CD4-positive, alpha-beta T cell treated with Interferon alpha-2 for 1 hour (primary cell): ENCODE measurements around the gene CUL2.
"Not testable (repeated sequence)": the region's sequence is repeated elsewhere in the genome, so short reads cannot be mapped to it uniquely, and the experiment has no call there.

Experiments
- DNase-seq, 2 donors: peaks; one replicate each; pipeline ENCODE4 v3.0.0-alpha.2; 2020 to 2022

The CUL2 gene

GRCh38 chr10:35090162-35090954 lies at the start of gene CUL2:
CUL2 (minus strand) TSS chr10:35090341; CDS start chr10:35071317, 19,024 bp downstream.
- DNase-seq: peak; percentile 89 to 95

- DNase-seq: peak in 1 of 2 donors; percentile 29
These were observed 46.2 kb upstream of the CUL2 start for GRCh38 chr10:35136263-35136815.

GRCh38 chr10:35135861-35136260 lies 45.7 kb upstream of the CUL2 start:
- peak in 1 of 2 donors; percentile 63 for DNase-seq

GRCh38 chr10:35133586-35133985 lies 43.4 kb upstream of the CUL2 start:
- DNase-seq: no peak

- no peak for DNase-seq
These were observed 42.6 kb upstream of the CUL2 start for GRCh38 chr10:35132727-35133126.

GRCh38 chr10:35130663-35131062 lies 40.5 kb upstream of the CUL2 start:
- DNase-seq: no peak

- no peak for DNase-seq
These were observed 39.1 kb upstream of the CUL2 start for GRCh38 chr10:35129185-35129674.

- DNase-seq: peak; percentile 56 to 65
These were observed 37.2 kb upstream of the CUL2 start for GRCh38 chr10:35127289-35127891.

- DNase-seq: peak; percentile 99
These were observed 36.6 kb upstream of the CUL2 start, which contains the start of gene CREM for GRCh38 chr10:35126530-35127288. CREM (plus strand) TSS chr10:35126846; CDS start chr10:35137836, 10,990 bp downstream.

- DNase-seq: no peak
These were observed 36.0 kb upstream of the CUL2 start for GRCh38 chr10:35126062-35126529.

- DNase-seq: no peak
These were observed 34.4 kb upstream of the CUL2 start for GRCh38 chr10:35124540-35124939.

- DNase-seq: no peak
These were observed 29.2 kb upstream of the CUL2 start for GRCh38 chr10:35119378-35119777.

- no peak for DNase-seq
These were observed 22.4 kb upstream of the CUL2 start for GRCh38 chr10:35112571-35112970.

- no peak for DNase-seq
These were observed 13.7 kb upstream of the CUL2 start for GRCh38 chr10:35103882-35104281.

- no peak for DNase-seq
These were observed 7.4 kb upstream of the CUL2 start for GRCh38 chr10:35097510-35097909.

- DNase-seq: no peak
These were observed 6.2 kb upstream of the CUL2 start for GRCh38 chr10:35096312-35096711.

- peak in 1 of 2 donors; percentile 19 for DNase-seq
These were observed 2.7 kb upstream of the CUL2 start for GRCh38 chr10:35092851-35093250.

- DNase-seq: no peak
These were observed 2.1 kb upstream of the CUL2 start for GRCh38 chr10:35091994-35092790.

GRCh38 chr10:35089611-35090161 lies 455 bp downstream of the CUL2 start:
- DNase-seq: peak in 1 of 2 donors; percentile 48

- no peak for DNase-seq
These were observed 6.9 kb downstream of the CUL2 start for GRCh38 chr10:35083242-35083641.

- not testable (repeated sequence) for DNase-seq
These were observed 9.9 kb downstream of the CUL2 start for GRCh38 chr10:35080261-35080660.

- DNase-seq: no peak
These were observed 10.4 kb downstream of the CUL2 start for GRCh38 chr10:35079763-35080162.
